ENCODE measurements around the gene DGKB.

DNA sequence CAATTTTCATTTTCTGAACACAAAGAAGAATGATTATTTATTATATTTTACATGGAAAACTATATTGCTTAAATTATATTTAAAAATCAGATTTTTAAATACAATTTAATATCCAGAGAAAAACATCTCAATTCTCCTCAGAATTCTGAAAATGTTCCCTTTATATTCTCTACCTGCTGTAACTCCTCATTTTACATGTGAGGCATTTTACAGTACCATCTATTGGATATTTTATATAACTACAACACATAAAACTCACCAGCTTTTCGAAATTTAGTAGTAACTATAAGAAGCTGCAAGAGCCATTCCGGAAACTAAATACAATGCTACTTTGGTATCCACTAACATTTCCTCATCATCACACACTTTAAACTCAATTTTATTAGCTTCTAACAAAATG, 264.6 kb downstream of the DGKB start:
- TF ChIP-seq POLR2A (IDR thresholded peaks at IDR 0.05) = no peak
- TF ChIP-seq, protein P1, sequence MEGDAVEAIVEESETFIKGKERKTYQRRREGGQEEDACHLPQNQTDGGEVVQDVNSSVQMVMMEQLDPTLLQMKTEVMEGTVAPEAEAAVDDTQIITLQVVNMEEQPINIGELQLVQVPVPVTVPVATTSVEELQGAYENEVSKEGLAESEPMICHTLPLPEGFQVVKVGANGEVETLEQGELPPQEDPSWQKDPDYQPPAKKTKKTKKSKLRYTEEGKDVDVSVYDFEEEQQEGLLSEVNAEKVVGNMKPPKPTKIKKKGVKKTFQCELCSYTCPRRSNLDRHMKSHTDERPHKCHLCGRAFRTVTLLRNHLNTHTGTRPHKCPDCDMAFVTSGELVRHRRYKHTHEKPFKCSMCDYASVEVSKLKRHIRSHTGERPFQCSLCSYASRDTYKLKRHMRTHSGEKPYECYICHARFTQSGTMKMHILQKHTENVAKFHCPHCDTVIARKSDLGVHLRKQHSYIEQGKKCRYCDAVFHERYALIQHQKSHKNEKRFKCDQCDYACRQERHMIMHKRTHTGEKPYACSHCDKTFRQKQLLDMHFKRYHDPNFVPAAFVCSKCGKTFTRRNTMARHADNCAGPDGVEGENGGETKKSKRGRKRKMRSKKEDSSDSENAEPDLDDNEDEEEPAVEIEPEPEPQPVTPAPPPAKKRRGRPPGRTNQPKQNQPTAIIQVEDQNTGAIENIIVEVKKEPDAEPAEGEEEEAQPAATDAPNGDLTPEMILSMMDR (IDR thresholded peaks at IDR 0.05) = no peak

All from sigmoid colon (tissue), 3 donors.